GM19023 (cell line): ENCODE results near the gene RSPH10B2.
"Not testable (repeated sequence)": the region's sequence is repeated elsewhere in the genome, so short reads cannot be mapped to it uniquely, and the experiment has no call there.

Source experiments
- ATAC-seq: cut with Tn5 transposase; IDR thresholded peaks from one replicate; pipeline ENCODE4 v1.9.1; 2021; ENCODE audit warnings: mild to moderate bottlenecking, moderate library complexity; ENCODE audit not compliant: unreplicated experiment

The RSPH10B2 gene

GRCh38 chr7:6753964-6754363 is at the start of gene RSPH10B2:
RSPH10B2 (plus strand) TSS chr7:6754103; CDS start chr7:6757678, 3,575 bp downstream.
- ATAC-seq: not testable (repeated sequence)

GRCh38 chr7:6705959-6706665 is 47.8 kb upstream of the RSPH10B2 start:
- peak; percentile 35 for ATAC-seq

GRCh38 chr7:6706666-6707407 is 47.1 kb upstream of the RSPH10B2 start, which contains the start of gene ZNF12:
ZNF12 (minus strand) TSS chr7:6706947; CDS start chr7:6705173, 1,774 bp downstream.
- peak; percentile 93 for ATAC-seq

GRCh38 chr7:6708304-6708703 is 45.6 kb upstream of the RSPH10B2 start:
- no peak for ATAC-seq

DNA sequence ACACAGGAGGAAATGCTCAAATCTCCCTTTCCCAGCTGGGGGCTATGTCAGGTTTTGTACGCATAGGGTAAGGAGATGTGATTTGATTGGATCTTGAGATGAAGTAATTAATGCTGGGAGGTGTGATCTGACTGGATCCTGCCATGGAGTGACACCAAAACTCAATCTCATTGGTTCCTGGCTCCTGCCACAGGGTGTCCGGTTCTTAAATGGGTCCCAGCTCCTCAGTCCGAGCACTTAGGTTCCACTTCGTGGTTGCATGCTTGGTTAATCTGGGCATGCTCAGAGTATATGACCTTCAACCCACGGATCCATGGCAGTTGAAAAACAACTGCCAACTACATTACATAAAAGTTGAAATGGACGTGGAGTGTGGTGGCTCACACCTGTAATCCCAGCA is 44.1 kb upstream of the RSPH10B2 start:
- ATAC-seq: no peak

DNA sequence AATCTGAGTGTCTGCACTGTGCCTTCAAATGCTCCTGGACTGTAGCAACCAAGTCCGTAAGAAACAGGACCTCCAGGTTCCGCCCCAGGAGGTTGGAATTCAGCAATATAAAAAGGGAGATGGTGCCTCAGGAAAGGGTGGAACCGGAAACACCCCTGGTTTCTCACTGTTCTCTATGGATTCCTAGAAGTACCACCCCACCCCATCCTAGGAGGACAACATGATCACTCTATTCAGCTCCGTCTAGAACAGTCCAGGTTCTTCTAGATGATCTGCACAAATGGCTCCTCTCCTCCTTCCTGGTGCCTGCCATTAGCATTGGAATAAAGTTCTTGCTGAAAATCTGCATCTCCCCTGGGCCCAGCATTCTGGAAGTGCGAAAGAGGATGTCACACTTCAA is 39.5 kb upstream of the RSPH10B2 start:
- no peak for ATAC-seq

DNA sequence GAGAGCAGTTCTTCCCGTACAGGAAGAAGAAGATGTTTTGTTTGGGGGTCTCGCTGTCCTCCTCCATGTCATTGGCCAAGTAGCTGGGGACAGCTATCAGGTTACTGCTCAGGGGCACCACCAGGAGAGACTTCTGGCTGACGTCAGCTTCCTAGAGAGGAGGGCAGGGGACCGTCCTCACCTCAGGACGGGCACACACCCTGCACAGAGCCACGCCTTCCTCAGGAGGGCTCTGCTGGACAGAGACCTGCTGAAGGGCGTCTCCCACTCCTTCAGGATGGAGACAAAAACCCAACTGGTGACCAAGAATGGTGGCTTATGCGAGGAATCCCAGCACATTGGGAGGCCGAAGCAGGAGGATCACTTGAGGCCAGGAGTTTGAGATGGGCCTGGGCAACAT is 38.0 kb upstream of the RSPH10B2 start:
- ATAC-seq: not testable (repeated sequence)

GRCh38 chr7:6718124-6718523 is 35.8 kb upstream of the RSPH10B2 start:
- no peak for ATAC-seq

DNA sequence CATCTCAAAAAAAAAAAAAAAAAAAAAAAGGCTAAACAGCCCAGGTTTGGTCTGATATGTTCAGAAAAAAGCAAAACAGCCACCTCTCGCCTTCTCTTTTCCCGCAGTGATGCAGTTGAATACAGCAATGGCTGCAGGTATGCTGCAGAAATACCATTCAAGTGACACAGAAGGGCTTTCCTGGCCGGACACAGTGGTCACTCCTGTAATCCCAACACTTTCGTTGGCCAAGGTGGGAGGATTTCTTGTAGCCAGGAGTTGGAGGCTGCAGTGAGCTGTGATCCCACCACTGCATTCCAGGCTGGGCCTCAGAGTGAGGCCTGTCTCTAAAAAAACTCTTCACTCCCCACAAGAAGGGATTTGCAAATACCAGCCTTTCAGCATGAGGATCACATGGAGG is 29.6 kb upstream of the RSPH10B2 start:
- not testable (repeated sequence) for ATAC-seq

- ATAC-seq: peak; percentile 42
These were observed 28.9 kb upstream of the RSPH10B2 start for GRCh38 chr7:6725003-6725402.

DNA sequence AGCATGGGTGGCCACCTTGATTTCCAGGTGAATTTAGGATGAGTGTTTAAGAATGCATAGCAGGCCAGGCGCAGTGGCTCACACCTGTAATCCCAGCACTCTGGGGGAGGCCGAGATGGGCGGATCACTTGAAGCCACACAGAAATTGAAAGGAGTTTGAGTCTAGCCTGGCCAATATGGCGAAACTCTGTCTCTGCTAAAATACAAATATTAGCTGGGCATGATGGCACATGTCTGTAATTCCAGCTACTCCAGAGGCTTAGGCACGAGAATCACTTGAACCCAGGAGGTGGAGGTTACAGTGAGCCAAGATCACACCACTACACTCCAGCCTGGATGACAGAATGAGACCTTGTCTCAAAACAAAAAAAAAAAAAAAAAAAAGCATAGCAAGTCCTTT is 27.6 kb upstream of the RSPH10B2 start:
- not testable (repeated sequence) for ATAC-seq

GRCh38 chr7:6727663-6728062 is 26.2 kb upstream of the RSPH10B2 start:
- ATAC-seq: no peak

DNA sequence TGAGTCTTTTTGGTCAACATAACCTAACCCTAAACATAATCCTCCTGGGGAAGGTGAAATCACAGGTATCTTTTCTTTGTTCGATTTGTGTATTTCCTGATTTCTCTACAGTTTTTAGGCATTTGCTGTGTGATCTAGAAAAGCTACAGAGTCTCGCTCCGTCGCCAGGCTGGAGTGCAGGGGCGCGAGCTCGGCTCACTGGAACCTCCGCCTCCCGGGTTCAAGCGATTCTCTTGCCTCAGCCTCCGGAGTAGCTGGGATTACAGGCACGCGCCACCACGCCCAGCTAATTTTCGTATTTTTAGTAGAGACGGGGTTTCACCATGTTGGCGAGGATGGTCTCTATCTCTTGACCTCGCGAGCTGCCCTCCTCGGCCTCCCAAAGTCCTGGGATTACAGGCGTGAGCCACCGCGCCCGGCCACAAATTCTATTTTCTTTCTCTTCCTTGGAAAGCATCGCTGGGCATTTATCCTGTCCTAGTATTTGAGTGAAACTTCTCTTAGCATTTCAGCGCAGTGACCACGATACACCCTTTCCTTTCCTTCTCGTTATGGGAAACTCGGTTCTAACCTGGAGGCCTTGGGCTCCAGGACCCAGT is 24.9 kb upstream of the RSPH10B2 start:
- not testable (repeated sequence) for ATAC-seq

GRCh38 chr7:6729492-6730342 is 24.2 kb upstream of the RSPH10B2 start:
- ATAC-seq: peak; percentile 91

DNA sequence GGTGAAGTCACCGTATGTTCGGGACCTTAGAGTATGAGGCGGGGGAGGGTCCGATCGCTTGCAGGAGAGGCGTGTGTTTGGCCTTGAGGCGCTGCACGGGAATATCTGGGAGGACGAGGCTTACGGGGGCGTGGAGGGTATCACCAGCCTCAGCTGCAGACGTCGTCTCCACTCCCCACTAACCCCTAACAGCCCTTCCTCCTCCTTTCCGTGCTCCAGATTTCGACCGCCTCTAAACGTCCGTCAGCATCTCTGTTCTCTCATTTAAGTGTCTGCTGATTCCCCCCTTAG is 23.6 kb upstream of the RSPH10B2 start:
- ATAC-seq: no peak

GRCh38 chr7:6738415-6738814 is 15.5 kb upstream of the RSPH10B2 start:
- ATAC-seq: not testable (repeated sequence)

- not testable (repeated sequence) for ATAC-seq
These were observed 9.3 kb upstream of the RSPH10B2 start for GRCh38 chr7:6744410-6745100.

- ATAC-seq: not testable (repeated sequence)
These were observed 4.6 kb upstream of the RSPH10B2 start for GRCh38 chr7:6749335-6749734.

GRCh38 chr7:6750173-6750572 is 3.7 kb upstream of the RSPH10B2 start:
- ATAC-seq: not testable (repeated sequence)

GRCh38 chr7:6761186-6761585 is 7.3 kb downstream of the RSPH10B2 start:
- not testable (repeated sequence) for ATAC-seq
